Measurements from ENCODE around the gene UBN2. TPM values are rescaled to one million over a fixed set of nuclear protein-coding genes. Genes with fewer than 3 reads are reported as not detected.

UBN2 gene
- total RNA-seq, 1 donor from 2014 or later = 21.0 TPM

- no peak for ATAC-seq (ENCODE audit: low read depth)
- no peak for TF ChIP-seq CTCF (IDR thresholded peaks at IDR 0.05)
- Mint-ChIP-seq H3K27ac (no peak overlapping the region), H3K9me3 (no peaks in the 10 kb centered on the region), H3K4me1 (no peaks in the 10 kb centered on the region), H3K4me3 (no peak overlapping the region), H3K36me3 (ENCODE audit: low read depth) (peaks cover 20% of the 10 kb centered on the region), H3K27me3 (no peaks in the 10 kb centered on the region)
- POLR2A ChIA-PET = no interaction called here
- CTCF ChIA-PET = no interaction called here
- no peak for DNase-seq
- intact Hi-C loops (cut with micrococcal nuclease) = no loop called here
Observed at GRCh38 chr7:139186146-139186545, 44.9 kb upstream of the UBN2 start.

GRCh38 chr7:139189357-139189756 lies 41.7 kb upstream of the UBN2 start:
- no peak for TF ChIP-seq CTCF (IDR thresholded peaks at IDR 0.05)
- Mint-ChIP-seq H3K36me3 (ENCODE audit: low read depth) (peaks cover 7% of the 10 kb centered on the region), H3K27me3 (no peaks in the 10 kb centered on the region), H3K4me3 (no peak overlapping the region), H3K4me1 (no peaks in the 10 kb centered on the region), H3K27ac (no peak overlapping the region), H3K9me3 (peaks cover 6% of the 10 kb centered on the region)
- POLR2A ChIA-PET = no interaction called here
- DNase-seq (no peak), ATAC-seq (ENCODE audit: low read depth) (no peak)
- intact Hi-C loops (cut with micrococcal nuclease) = no loop called here
- CTCF ChIA-PET = no interaction called here

- no peak overlapping the region for H3K27ac Mint-ChIP-seq
- H3K4me3 Mint-ChIP-seq = no peak overlapping the region
- no peak for TF ChIP-seq CTCF (IDR thresholded peaks at IDR 0.05)
- peaks cover 5% of the 10 kb centered on the region for H3K36me3 Mint-ChIP-seq (ENCODE audit: low read depth)
- intact Hi-C loops (cut with micrococcal nuclease) = no loop called here
- H3K4me1 Mint-ChIP-seq = no peaks in the 10 kb centered on the region
- ChIA-PET CTCF (no interaction called here), POLR2A (no interaction called here)
- H3K27me3 Mint-ChIP-seq = no peaks in the 10 kb centered on the region
- ATAC-seq (ENCODE audit: low read depth) (no peak), DNase-seq (no peak)
- peaks cover 7% of the 10 kb centered on the region for H3K9me3 Mint-ChIP-seq
Observed at GRCh38 chr7:139192014-139192706, 38.9 kb upstream of the UBN2 start.

GRCh38 chr7:139200382-139200781 lies 30.7 kb upstream of the UBN2 start:
- H3K9me3 Mint-ChIP-seq = peaks cover 3% of the 10 kb centered on the region
- no peak overlapping the region for H3K4me3 Mint-ChIP-seq
- H3K4me1 Mint-ChIP-seq = no peaks in the 10 kb centered on the region
- intact Hi-C loops (cut with micrococcal nuclease) = no loop called here
- H3K27ac Mint-ChIP-seq = no peak overlapping the region
- no peak for TF ChIP-seq CTCF (IDR thresholded peaks at IDR 0.05)
- DNase-seq = no peak
- ATAC-seq (ENCODE audit: low read depth) = no peak
- ChIA-PET CTCF (interaction anchor here (0.7 kb wide), 1 partner anchor 9 kb away, joined by 3 read pairs; no protein-coding TSS in a partner anchor), POLR2A (no interaction called here)
- H3K36me3 Mint-ChIP-seq (ENCODE audit: low read depth) = no peaks in the 10 kb centered on the region
- H3K27me3 Mint-ChIP-seq = no peaks in the 10 kb centered on the region

GRCh38 chr7:139203992-139204391 lies 27.0 kb upstream of the UBN2 start:
- ChIA-PET POLR2A (no interaction called here), CTCF (no interaction called here)
- Mint-ChIP-seq H3K36me3 (ENCODE audit: low read depth) (peaks cover 3% of the 10 kb centered on the region), H3K9me3 (peaks cover 16% of the 10 kb centered on the region), H3K27ac (no peak overlapping the region), H3K27me3 (peaks cover 5% of the 10 kb centered on the region), H3K4me1 (no peaks in the 10 kb centered on the region), H3K4me3 (no peak overlapping the region)
- no peak for DNase-seq
- intact Hi-C loops (cut with micrococcal nuclease) = no loop called here
- TF ChIP-seq CTCF (IDR thresholded peaks at IDR 0.05) = no peak
- ATAC-seq (ENCODE audit: low read depth) = no peak
